DMS79 (cell line): ENCODE data around the gene THBS2.
"Not testable (repeated sequence)": the region's sequence is repeated elsewhere in the genome, so short reads cannot be mapped to it uniquely, and the experiment has no call there.

Experiments
- DNase-seq: peaks from one replicate; lab custom pipeline; 2025; lab: John Stamatoyannopoulos, UW

The THBS2 gene

DNA sequence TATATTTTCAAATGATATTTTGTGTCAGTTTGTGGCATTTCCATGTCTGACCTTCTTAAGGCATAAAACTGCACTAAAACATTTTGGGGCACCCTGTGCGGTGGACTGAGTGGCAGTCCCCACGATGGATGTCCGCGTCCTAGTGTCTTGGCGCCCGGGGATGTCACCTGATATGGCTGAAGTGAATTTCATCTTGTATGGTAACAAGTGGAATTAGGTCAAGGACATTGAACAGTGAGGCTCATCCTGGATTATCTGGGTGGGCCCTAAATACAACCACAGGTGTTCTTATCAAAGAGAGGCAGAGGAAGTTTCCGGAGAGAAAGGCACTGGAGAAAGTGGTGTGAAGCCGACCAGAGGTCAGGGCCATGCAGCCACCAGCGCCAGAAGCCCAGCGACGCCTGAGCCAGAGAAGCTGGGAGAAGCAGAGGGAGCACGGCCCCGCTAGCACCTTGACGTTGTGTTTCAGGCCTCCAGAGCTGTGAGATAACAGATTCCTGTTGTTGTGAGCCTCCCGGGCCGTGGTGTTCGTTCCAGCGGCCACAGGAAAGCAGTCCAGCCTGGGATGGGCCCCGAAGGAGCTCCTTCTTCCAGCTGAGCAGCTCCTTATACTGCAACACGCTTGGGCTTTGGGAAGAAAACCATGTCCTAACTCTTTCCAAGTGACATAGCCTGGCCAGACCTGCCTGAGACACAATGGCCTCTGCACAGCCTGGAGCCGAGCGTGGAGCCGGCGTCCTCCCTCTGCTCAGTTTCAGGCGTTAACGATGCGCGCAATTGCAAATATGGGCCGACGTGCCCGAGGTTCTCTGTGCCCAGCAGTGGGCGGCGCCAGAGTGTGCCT lies 22.5 kb downstream of the THBS2 start:
- no peak for DNase-seq

DNA sequence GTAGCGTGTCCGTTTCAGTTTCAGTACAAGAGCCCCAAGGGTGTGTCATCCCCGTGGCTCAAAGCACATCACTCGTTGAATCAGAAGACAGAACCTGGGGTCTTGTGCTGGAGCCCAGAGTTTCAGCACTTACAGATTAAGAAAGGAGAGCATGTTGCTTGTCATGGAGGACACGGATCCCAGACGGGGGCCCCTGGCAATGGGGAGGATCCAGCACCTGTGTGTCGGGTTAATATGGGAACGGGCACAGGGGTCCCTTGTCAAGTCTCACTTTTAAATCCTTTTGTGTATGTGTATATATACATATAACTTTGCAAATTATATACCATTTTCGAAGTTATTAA lies 23.4 kb downstream of the THBS2 start:
- DNase-seq, result no peak

DNA sequence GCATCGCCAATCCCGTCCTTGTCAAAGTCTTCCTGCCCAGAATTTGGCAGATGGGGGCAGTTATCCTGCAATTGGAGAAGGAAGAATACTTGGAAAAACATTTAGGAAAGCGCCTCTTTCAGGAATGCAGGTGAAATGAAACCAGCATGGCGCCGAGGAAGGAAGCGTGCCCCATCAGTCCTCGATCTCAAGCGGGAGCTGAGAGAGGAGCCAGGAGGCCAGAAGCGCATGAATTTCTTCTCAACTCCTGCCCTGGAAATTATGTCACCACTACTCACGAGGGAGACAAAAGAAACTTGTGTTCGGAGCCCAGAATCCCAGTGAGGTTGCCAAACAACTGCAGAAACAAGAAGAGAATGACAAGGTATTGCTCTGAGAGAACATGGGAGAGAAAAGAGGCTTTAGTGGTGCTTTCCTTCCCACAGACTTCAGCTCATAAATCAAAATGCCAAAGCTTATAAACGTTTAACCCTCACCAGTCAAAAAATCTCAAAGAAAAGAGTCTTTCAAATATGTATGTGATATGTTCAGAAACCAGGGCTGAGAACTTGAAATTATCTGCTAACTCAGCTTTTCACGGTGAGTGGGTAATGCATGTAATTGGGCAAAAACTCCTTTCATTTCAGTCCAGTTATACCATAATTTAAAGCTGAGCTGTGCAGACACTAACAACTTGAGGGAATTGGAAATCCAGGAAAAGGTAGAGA lies 23.9 kb downstream of the THBS2 start:
- no peak for DNase-seq

DNA sequence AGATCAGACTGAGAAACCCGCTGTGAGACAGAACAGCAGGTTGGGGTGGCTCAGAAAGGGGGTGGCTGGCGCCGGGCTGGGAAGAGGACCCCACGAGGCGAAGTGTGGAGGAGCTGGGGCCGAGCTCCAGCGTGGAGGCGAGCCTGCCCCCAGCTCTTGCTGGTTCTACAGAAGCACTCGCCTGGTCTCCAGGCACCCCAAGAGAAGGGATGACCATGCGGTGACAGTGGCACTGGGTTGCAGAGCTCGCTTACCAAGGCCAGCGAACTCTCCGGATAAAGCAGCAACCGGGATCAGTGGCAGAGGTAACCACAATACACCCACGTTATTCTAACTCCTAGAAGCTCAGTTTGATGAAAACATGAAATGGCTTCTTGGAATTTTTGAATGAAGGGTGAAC lies 26.5 kb downstream of the THBS2 start:
- no peak for DNase-seq

DNA sequence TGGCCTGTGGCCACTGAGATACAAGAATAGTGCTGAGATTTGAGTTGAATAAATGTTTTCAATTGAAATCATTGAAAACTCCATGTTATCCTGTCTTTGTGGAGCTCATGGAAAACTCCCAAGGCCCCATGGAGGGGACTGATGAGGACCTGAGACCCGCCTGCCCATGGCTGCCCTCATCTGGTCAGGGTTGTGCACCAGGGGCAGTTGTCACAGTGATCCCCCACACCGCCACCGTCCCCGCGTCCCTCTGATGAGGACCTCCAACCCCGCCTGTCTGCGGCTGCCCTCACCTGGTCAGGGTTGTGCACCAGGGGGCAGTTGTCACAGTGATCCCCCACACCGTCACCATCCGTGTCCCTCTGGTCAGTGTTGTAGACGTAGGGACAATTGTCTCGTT lies 27.8 kb downstream of the THBS2 start:
- DNase-seq, result no peak

DNA sequence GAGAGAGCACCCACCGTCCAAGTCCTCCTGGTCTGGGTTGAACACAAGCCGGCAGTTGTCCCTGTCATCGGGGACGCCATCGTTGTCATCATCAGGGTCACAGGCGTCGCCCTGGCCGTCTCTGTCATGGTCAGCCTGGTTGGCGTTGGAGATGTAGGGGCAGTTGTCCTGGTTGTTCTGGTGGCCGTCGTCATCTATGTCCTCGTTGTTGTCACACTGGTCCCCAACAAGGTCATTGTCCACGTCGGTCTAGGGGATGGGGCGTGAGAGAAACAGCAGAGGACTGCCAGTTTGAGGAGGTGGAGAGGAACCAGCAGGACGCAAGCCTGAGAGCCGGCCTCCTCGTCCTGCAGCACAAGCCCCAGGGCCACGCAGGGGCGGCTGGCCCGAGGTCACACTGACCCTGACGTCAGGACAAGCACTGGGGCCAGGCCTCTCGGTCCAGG lies 28.5 kb downstream of the THBS2 start:
- no peak for DNase-seq

DNA sequence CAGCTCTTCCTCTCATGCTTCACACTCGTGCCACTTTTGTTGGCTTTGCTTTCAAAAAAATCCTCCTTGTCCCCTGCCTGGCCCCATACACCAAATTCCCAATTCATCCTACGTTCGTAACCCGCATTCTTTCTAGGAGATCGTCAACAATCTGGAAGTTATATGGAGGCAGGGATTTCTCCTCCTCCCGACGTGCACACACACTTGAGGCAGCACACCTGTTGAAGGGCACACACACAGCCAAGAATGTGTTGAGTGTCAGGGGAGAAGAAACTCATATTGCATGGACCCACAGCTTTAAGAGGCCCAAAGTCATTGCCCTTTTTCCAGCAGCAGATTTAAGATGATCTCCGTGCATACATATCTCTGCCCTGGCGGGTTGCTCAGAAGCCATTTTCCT lies 28.9 kb downstream of the THBS2 start:
- DNase-seq, result no peak

DNA sequence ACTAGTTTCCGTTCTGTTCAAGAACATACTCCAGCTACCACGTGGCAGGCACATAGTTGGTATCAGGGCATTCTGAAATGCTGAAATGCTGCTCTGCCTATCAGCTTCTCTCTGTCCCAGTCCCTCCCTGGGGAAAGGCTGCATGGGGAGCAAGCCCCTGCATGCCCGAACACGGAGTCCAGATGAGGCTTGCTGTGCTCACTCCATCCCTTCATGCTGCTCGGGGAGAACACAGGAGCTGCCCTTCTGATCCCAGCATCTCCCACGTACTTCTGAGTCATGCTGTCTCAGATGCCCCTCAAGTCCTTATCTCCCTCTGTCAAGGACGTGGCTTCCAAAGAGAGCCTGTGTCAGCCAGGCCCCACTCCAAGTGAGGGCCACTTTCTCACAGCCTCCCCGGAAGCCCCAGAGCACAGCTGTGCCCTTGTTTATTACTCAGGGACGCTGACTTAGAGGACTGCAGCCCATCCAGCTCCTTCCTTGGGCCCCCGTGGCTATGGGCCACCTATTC lies 29.4 kb downstream of the THBS2 start:
- no peak for DNase-seq

DNA sequence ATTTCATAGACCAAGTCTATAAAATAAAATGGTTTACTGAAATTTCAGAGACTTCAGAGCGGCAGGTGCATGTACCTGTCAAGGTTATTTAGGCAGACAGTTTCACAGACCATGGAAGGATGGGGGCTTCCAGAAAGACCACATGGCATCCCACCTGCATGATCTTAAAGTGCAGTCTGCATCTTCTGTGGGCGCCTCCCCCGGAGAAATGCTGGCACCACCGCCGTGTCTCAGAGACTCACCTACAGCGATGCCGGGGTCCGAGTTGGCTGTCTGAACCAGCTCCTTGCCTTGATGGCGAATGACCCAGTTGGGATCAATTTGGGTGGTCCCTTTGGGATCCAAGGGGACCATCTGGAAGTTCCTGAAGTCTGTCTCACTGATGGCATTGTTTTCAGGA lies 30.6 kb downstream of the THBS2 start:
- no peak for DNase-seq

DNA sequence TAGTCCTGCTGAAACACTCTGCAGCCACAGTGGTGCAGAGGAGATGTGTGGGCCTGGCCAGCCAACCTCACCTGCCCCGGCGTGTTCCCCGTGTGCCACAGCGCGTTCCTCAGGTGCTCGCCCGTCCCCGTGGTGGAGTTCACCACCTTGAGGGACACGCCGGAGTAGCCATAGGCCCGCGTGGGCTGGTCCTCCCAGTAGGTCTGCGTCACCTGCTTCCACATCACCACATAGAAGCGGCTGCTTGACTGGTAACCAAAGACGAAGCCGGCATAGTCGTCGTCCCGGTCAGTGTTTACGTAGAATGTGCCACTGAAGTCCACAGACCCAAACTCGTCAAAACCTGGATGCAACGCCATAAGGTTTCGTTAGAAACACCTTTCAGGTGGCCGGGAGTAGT lies 31.5 kb downstream of the THBS2 start:
- DNase-seq, result no peak

DNA sequence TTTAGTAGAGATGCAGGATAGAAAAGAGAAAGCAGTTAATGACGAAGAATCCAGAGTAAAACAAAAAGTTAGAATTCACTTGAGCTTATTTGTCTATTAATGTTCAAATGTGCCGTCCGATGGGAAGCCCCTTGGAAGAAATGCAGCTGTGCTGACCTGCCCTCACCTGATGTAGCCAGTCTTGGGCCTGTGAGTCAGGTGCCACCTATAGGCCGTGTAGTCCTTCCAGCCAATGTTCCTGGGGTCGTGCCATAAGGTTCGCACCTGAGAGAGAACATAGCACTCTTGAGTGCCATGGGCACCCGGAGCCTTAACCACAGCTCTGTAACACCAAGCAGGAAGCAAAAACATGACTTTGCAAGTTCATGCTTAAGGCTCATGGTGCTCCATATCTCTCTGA lies 32.4 kb downstream of the THBS2 start:
- no peak for DNase-seq

DNA sequence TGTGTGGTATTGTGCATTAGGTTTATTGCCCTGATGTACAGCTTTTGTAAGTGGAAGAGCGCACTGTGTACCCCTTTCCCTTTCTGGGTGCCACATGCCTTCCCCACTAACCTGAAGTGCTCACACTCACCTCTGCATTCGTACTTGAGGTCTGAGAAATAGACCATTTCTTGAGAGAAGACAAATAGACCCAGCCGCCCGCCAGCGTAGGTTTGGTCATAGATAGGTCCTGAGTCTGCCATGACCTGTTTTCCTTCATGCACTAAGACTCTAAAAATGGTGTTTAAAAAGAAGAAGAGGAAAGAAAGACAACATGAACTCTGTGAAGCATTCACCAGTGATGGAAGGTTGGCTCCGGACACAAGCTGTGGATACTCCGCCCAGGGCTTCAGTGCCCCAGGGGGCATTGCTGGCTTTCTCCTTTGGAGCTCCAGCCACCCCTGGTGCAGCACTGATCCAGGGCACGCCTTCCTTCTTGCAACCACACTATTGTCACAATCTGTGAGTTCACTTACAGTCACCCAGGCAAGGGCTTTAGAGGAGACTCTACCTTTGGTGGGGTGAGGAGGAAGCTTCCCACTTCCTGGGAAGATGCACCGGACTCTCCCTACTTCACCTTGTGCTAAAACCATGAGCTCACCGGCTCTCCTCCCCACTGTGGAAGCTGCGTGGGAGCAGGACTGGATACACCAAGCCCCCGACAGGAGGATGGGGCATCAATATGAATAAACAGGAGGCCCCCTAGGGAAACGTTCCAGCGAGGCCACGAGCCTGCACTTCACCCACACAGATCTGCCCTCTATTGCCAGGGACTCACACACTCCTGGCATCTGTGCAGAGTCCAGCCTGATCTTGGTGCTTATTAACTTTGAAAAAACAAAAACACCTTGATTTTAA lies 33.3 kb downstream of the THBS2 start:
- DNase-seq, result no peak

DNA sequence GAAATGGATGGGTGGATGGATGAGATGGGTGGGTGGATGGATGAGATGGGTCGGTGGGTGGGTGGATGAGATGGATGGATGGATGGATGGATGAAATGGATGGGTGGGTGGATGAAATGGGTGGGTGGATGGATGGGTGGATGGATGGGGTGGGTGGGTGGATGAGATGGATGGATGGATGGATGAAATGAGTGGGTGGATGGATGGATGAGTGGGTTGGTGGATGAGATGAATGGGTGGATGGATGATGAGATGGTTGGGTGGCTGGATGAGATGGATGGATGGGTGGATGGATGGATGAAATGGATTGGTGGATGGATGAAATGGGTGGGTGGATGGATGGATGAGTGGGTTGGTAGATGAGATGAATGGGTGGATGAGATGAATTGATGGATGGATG lies 35.7 kb downstream of the THBS2 start:
- DNase-seq, result no peak

DNA sequence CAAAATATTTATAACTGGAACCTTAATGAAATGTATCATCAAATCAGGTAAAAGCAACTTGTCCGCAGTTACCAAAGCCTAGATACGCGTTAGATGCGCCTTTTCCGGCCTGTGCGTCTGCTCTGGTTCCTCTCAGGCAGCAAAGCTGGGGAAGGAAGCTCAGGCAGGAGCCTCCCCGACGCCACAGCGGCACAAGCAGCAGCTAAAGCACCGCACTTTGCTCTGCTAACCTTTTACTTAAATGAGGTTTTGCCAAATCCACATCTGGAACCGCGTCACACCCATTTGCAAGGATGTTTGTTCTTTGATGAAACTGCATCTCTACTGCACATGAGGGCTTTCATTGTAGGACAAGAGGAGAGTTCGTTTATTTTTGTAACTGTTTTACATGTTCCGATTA lies 36.8 kb downstream of the THBS2 start:
- no peak for DNase-seq

DNA sequence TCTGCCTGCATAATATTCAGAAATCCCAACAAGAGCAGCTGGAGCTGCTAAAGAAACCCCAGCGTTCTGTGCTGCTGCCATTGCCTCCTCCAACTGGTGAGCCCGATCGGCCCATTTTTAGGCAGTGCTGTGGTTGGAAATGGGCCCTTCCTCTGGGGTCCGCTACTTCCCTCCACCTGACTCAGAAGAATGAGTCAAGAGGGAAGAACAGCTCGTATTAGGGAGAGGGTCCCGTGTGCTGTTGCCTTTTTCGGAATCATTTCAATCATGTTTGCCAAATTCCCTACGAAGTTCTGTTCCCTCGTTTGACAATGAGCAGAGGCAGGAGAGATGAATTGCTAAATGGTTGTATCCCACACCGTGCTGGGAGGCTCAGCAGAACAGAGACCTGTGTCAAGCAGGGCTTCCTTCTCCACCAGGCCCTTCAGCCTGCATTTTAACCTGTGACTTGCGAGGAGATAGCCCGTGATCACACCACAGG lies 38.4 kb downstream of the THBS2 start:
- no peak for DNase-seq

DNA sequence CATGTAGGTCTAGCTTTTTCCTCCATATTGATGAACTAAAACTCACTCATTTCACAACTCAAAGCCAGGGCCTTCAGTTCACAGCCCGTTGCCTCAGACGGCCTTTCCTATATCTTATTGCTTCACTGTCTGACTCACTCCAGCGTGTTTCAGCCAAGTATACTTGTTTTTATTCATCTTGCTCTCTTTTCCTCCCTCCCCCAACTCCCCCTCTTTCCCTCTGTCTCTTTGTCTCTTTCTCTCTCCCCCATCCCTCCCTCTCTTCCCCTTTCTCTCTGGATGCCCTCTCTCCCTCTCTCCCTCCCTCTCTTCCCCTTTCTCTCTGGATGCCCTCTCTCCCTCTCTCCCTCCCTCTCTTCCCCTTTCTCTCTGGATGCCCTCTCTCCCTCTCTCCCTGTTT lies 38.9 kb downstream of the THBS2 start:
- DNase-seq, result not testable (repeated sequence)

DNA sequence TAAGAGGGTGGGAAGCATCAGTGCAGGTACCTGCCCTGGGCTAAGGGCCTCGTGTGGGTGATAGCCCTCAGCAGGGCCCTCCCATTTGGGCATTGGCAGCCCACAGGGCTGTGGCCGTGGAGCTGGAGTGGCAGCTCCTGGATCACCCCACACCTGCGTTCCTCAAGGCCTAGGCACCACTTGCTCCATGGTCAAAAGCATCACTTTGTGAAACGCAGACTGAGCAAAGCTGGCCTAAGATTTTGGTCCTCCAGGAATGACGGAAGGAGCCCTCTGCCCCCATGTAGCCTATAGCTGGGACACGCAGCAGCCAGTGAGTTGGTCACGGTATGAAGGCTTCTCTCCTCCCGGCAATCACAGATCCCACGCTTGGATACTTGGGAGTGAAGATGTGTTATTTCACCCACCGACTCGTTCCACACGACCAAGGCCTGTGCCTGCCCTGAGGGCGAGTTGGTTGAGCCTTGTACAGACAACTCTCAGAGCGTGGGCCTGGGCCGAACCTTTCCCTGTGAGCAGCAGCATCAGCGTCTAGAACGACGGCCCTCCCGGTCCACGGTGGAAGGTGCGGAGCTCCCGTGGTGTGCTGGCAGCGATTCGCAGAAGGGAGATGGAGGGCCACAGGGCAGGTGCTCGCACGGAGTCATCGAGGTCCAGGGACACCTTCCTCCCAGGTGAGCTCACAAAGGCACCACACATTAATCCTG lies 39.7 kb downstream of the THBS2 start:
- DNase-seq, result no peak

DNA sequence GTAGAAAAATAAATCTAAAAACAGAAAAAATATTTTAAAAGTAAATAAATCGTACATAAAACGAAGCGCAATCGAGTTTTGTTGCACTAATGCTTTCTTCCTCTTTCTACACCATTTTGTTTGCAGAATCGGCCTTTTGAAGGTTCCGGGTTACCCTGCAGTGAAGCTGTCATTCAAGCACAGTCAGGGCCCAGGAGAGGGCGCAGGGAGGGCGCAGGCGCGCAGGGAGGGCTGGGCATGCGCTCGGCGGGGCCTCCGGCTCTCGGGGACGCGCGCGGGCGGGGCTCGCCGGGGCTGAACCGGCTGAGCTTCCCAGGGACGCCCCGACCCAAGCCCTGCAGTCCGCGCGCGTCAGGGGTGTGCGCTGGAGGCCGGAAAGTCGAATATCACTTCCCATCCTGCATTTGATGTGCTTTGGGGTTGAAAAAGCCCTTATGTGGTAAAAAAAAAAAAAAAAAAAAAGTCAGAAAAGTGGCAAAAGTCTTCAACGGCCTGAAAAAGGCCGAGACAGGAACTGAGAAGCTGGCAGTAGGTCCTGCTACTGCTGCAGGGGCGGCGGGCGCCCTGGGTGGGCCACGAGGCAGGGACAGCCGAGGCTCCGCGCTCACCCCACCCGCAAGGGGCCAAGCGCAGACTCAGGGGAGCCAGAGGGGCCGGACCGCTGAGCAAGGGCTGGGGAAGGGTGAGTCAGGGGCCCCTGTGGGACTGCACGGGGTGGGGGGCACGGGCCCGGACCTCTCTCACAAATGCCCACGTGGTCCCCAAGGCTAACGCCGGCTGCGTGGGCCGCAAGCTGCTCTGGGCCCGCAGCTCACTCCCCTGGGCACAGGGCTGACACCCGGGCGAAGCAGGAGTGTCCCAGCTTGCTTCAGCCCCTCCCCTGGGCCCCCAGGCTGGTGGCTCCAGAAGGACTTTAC lies 40.5 kb downstream of the THBS2 start:
- DNase-seq, result no peak

DNA sequence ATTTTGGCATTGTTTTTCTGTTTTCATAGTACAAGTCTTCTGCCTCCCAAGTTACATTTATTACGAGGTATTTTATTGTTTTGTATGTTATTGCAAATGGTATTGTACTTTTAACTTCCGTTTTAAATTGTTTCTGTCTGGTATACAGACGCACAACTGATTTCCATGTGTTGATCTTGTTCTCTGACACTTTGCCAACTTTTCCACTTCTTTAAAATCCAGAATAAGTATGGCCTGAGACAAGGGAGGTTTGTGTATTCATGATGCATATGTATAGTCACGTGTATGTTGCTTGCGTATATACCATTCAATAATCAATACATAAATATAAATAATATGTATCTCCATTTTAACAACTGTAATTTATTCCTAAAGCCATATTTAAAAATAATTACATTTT lies 41.2 kb downstream of the THBS2 start:
- DNase-seq, result no peak

DNA sequence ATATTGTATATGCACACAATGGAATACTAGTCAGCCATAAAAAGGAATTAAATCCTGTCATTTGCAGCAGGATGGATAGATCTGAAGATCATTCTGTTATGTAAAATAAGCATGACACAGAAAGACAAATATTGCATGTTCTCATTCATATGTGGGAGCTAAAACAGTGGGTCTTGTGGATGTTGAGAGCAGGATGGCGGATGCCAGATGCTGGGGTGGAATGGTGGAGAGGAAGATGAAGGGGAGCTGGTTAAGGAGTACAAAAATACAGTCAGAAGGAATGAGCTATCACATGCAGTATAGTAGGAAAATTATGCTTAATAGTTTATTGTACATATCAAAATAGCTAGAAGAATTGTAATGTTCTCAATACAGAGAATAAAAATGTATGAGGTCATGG lies 41.8 kb downstream of the THBS2 start:
- no peak for DNase-seq

DNA sequence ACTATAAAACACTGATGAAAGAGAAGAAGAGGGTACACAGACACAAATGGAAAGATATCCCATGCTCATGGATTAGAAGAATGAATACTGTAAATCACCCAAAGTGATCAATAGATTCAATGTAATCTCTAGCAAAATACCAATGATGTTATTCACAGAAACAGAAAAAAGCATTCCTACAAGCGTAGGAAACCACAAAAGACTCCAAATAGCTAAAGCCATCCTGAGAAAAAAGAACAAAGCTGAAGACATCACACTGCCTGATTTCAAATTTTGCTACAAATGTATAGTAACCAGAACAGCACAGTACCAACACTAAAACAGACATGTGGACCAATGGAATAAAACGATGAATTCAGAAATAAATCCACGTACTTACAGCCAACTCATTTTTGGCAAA lies 43.0 kb downstream of the THBS2 start:
- no peak for DNase-seq
